Panc1 (cell line): ENCODE results near the gene YY2. TPM values are rescaled to one million over a fixed set of nuclear protein-coding genes. Genes with fewer than 3 reads are reported as not detected.

Source experiments
- ATAC-seq: fragments of 200-7000 bp; cut with Tn5 transposase; 2 replicates; pipeline ENCODE4 v1.9.1; 2020; ENCODE audit warnings: mild to moderate bottlenecking, moderate library complexity
- BruUV-seq: library from RNA; stranded (reverse); fragments of 400-500 nt; replicated peaks from 2 replicates; lab custom pipeline; 2021; lab: Mats Ljungman, UMichigan
- CTCF ChIA-PET: fragments of 300-600 bp; sonication (Branson Sonifier 250); formaldehyde crosslinking; loops from one replicate; lab custom pipeline; 2022; ENCODE audit warnings: antibody characterized with exemption; lab: Charles Lee
- POLR2A ChIA-PET: fragments of 300-600 bp; sonication (Branson Sonifier 250); formaldehyde crosslinking; loops from one replicate; lab custom pipeline; 2022; ENCODE audit warnings: antibody characterized with exemption; lab: Charles Lee
- DNase-seq: peaks from one replicate; pipeline ENCODE4 v3.0.0-alpha.2; 2010; ENCODE audit warnings: low read depth, low spot score
- H3K27ac ChIP-seq: 2 replicates; pipeline ENCODE4 v1.5.1; 2011; ENCODE audit warnings: mild to moderate bottlenecking, low read length, inconsistent platforms
- H3K27me3 ChIP-seq: fragments of 200-500 bp; sonication (Bioruptor generic); 2 replicates; pipeline ENCODE4 v1.6.0; 2014; ENCODE audit warnings: low read length, inconsistent platforms; ENCODE audit not compliant: control insufficient read depth, insufficient read depth
- H3K36me3 ChIP-seq: fragments of 200-500 bp; sonication (Bioruptor generic); 2 replicates; pipeline ENCODE4 v1.5.1; 2014; ENCODE audit warnings: inconsistent platforms, mild to moderate bottlenecking, low read length, moderate library complexity; ENCODE audit not compliant: control insufficient read depth, insufficient read depth
- H3K4me1 ChIP-seq: 2 replicates; pipeline ENCODE4 v1.5.1; 2011; ENCODE audit warnings: inconsistent platforms, mild to moderate bottlenecking, low read length, moderate library complexity; ENCODE audit not compliant: control insufficient read depth, insufficient read depth
- H3K4me3 ChIP-seq, 2 experiments: 2 replicates each; pipeline ENCODE4 v1.5.1; 2011 to 2012; ENCODE audit warnings: low read depth in 2 of 2, low read length in 2 of 2, mild to moderate bottlenecking in 2 of 2, inconsistent platforms in 1 of 2, moderate library complexity in 1 of 2
- H3K9me3 ChIP-seq: fragments of 200-500 bp; sonication (Bioruptor generic); 2 replicates; pipeline ENCODE4 v1.5.1; 2014; ENCODE audit warnings: low read depth, mild to moderate bottlenecking, inconsistent platforms, low read length, moderate library complexity; ENCODE audit not compliant: control insufficient read depth, insufficient read depth
- POLR2AphosphoS5 ChIP-seq: IDR thresholded peaks from 2 replicates; pipeline ENCODE4 v1.6.1; 2012; ENCODE audit warnings: mild to moderate bottlenecking, low read depth, low read length, moderate library complexity
- SIN3A ChIP-seq: IDR thresholded peaks from 2 replicates; pipeline ENCODE4 v1.6.1; 2012; ENCODE audit warnings: low read depth, mild to moderate bottlenecking, low read length, moderate library complexity, borderline replicate concordance; ENCODE audit not compliant: insufficient read depth
- TCF7L2 ChIP-seq: IDR thresholded peaks from 2 replicates; pipeline ENCODE4 v1.6.1; 2011; ENCODE audit warnings: mild to moderate bottlenecking, low read depth, low read length, inconsistent platforms
- in situ Hi-C: cut with HindIII; loops from 2 replicates; pipeline ENCODE4 v1.10.0; 2016; ENCODE audit warnings: low sequenced_read_pairs, low pct_unique_long_range_greater_than_20kb
- intact Hi-C: fragments of 100-400 bp; cut with micrococcal nuclease; formaldehyde crosslinking; loops from one replicate; pipeline ENCODE4 v1.10.0; 2022; ENCODE audit not compliant: unreplicated experiment
- total RNA-seq: library from RNA; stranded (reverse); gene quantifications from one replicate; pipeline ENCODE4 v1.2.1, GENCODE V29; 2021; ENCODE audit not compliant: unreplicated experiment
- TF ChIP-seq, protein P1 (sequence below), 2 experiments: IDR thresholded peaks; 2 replicates each; pipeline ENCODE4 v1.6.1; 2011 to 2012; ENCODE audit warnings: low read depth in 2 of 2, control low read depth in 1 of 2, low read length in 1 of 2, mild to moderate bottlenecking in 1 of 2, moderate library complexity in 1 of 2; ENCODE audit not compliant: insufficient read depth in 1 of 2
- TF ChIP-seq, protein P2 (sequence below): fragments of 450-650 bp; IDR thresholded peaks from 2 replicates; pipeline ENCODE4 v1.5.1; 2017; ENCODE audit warnings: mild to moderate bottlenecking

Gene YY2
- total RNA-seq, 1 experiment from 2014 or later, result 2.0 TPM

DNA sequence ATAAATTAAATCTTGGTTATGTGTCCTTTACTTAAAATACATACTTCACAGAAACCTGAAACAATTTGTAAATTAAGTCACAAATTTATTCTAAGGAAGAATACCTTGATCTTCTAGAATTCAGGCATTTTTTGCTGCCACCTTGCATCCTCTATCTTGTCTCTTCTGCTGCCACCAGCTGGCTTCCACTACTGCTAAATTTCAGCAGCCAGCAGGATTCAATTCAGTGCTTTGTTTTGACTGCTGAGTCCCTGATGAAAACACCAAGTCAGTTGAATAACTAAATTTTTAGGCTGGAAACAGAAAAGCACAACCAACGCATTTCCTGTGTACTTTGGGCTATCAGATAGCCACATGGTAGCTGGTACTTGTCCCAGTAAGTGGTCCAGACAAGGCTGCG lies 18.7 kb upstream of the YY2 start:
- no peak for TF ChIP-seq TCF7L2
- TF ChIP-seq, protein P1, sequence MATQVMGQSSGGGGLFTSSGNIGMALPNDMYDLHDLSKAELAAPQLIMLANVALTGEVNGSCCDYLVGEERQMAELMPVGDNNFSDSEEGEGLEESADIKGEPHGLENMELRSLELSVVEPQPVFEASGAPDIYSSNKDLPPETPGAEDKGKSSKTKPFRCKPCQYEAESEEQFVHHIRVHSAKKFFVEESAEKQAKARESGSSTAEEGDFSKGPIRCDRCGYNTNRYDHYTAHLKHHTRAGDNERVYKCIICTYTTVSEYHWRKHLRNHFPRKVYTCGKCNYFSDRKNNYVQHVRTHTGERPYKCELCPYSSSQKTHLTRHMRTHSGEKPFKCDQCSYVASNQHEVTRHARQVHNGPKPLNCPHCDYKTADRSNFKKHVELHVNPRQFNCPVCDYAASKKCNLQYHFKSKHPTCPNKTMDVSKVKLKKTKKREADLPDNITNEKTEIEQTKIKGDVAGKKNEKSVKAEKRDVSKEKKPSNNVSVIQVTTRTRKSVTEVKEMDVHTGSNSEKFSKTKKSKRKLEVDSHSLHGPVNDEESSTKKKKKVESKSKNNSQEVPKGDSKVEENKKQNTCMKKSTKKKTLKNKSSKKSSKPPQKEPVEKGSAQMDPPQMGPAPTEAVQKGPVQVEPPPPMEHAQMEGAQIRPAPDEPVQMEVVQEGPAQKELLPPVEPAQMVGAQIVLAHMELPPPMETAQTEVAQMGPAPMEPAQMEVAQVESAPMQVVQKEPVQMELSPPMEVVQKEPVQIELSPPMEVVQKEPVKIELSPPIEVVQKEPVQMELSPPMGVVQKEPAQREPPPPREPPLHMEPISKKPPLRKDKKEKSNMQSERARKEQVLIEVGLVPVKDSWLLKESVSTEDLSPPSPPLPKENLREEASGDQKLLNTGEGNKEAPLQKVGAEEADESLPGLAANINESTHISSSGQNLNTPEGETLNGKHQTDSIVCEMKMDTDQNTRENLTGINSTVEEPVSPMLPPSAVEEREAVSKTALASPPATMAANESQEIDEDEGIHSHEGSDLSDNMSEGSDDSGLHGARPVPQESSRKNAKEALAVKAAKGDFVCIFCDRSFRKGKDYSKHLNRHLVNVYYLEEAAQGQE (IDR thresholded peaks at IDR 0.05; ENCODE audit: insufficient read depth in 1 of 2, low read depth in 2 of 2, low read length in 1 of 2), result no peak
- no peak for TF ChIP-seq SIN3A
- Histone ChIP-seq H3K36me3 (no peaks in the 10 kb centered on the region; the same call in 1 of the 2 replicates), H3K27me3 (no peaks in the 10 kb centered on the region), H3K27ac (no peak overlapping the region), H3K4me1 (no peaks in the 10 kb centered on the region), H3K4me3 (no peak overlapping the region), H3K9me3 (no peaks in the 10 kb centered on the region)
- intact Hi-C loops, result no loop called here
- ChIA-PET CTCF (interaction anchor here (0.6 kb wide), 1 partner anchor 1256 kb away, joined by 6 read pairs; no protein-coding TSS in a partner anchor), POLR2A (no interaction called here)
- BruUV-seq, result no TSS peak
- no peak for DNase-seq
- no peak for ATAC-seq
- in situ Hi-C loops, result no loop called here

DNA sequence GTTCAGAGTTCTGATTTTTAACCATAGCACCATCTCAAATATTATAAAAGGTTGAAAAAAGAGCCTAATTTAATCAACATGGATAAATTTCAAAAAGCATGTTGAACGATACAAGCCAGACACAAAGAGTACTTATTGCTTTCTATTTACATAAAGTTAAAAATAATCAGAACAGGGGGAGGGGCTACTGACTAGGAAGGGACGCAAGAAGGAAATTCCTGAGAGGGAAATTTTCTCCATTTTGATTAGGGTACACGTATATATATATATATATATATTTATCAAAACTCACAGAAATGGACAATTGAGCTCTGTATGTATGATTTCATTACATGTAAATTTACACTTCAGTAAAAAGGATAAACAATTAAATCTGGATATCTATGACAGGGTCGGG lies 16.9 kb upstream of the YY2 start:
- Histone ChIP-seq H3K27me3 (no peaks in the 10 kb centered on the region), H3K4me1 (no peaks in the 10 kb centered on the region), H3K36me3 (no peaks in the 10 kb centered on the region; the same call in 1 of the 2 replicates), H3K9me3 (no peaks in the 10 kb centered on the region), H3K4me3 (peak overlapping the region; percentile 58 to 64), H3K27ac (peak overlapping the region; percentile 73)
- CTCF ChIA-PET, result no interaction called here
- no peak for DNase-seq
- POLR2A ChIA-PET, result no interaction called here
- no TSS peak for BruUV-seq
- in situ Hi-C loops (no loop called here), intact Hi-C loops (loop anchor here (2.0 kb wide), 1 partner anchor 106 kb away; no protein-coding TSS in a partner anchor)
- TF ChIP-seq, protein P1 (IDR thresholded peaks at IDR 0.05; ENCODE audit: insufficient read depth in 1 of 2, low read depth in 2 of 2, low read length in 1 of 2), result no peak
- no peak for TF ChIP-seq SIN3A
- no peak for TF ChIP-seq POLR2AphosphoS5
- no peak for TF ChIP-seq TCF7L2
- TF ChIP-seq, protein P2, sequence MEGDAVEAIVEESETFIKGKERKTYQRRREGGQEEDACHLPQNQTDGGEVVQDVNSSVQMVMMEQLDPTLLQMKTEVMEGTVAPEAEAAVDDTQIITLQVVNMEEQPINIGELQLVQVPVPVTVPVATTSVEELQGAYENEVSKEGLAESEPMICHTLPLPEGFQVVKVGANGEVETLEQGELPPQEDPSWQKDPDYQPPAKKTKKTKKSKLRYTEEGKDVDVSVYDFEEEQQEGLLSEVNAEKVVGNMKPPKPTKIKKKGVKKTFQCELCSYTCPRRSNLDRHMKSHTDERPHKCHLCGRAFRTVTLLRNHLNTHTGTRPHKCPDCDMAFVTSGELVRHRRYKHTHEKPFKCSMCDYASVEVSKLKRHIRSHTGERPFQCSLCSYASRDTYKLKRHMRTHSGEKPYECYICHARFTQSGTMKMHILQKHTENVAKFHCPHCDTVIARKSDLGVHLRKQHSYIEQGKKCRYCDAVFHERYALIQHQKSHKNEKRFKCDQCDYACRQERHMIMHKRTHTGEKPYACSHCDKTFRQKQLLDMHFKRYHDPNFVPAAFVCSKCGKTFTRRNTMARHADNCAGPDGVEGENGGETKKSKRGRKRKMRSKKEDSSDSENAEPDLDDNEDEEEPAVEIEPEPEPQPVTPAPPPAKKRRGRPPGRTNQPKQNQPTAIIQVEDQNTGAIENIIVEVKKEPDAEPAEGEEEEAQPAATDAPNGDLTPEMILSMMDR, result no peak
- ATAC-seq, result no peak
